Upper lobe of right lung (tissue), 1 donor: ENCODE measurements around the gene PSMA2. TPM values are rescaled to one million over a fixed set of nuclear protein-coding genes. Genes with fewer than 3 reads are reported as not detected.
A peak's percentile ranks its signal among the peaks of the same experiment; 100 is the strongest.

Source experiments
- ATAC-seq: fragments of 200-7000 bp; cut with Tn5 transposase; one replicate; pipeline ENCODE4 v1.9.1; 2020; ENCODE audit warnings: mild to moderate bottlenecking, moderate library complexity
- DNase-seq: peaks from one replicate; pipeline ENCODE4 v3.0.0-alpha.2; 2020
- H3K27ac ChIP-seq: fragments of 200-600 bp; one replicate; pipeline ENCODE4 v1.8.0; 2022
- H3K27me3 ChIP-seq: fragments of 200-600 bp; one replicate; pipeline ENCODE4 v1.8.0; 2022; ENCODE audit warnings: mild to moderate bottlenecking
- H3K36me3 ChIP-seq: fragments of 200-600 bp; one replicate; pipeline ENCODE4 v1.8.0; 2022
- H3K4me1 ChIP-seq: fragments of 200-600 bp; one replicate; pipeline ENCODE4 v1.8.0; 2022
- H3K4me3 ChIP-seq: fragments of 200-600 bp; one replicate; pipeline ENCODE4 v1.8.0; 2022; ENCODE audit warnings: mild to moderate bottlenecking
- H3K9me3 ChIP-seq: fragments of 200-600 bp; one replicate; pipeline ENCODE4 v1.8.0; 2022
- CTCF ChIP-seq: fragments of 200-600 bp; IDR thresholded peaks from one replicate; pipeline ENCODE4 v1.8.0; 2022; ENCODE audit warnings: antibody characterized with exemption
- intact Hi-C: fragments of 100-400 bp; cut with DNase I; formaldehyde crosslinking; loops from one replicate; pipeline ENCODE4 v1.11.0; 2022
- long read RNA-seq: library from polyadenylated mRNA; unstranded; transcript quantifications from one replicate; pipeline ENCODE4 v2.0.0, GENCODE V29; 2021
- total RNA-seq: library from RNA; stranded (reverse); fragmentation: NEBNext Ultra II Directional; extraction: Animal tissue kit (Norgen Biotek cat#: 25700); gene quantifications from one replicate; pipeline ENCODE4 v1.2.1, GENCODE V29; 2021
- donor health status: DM: no; HTN: yes; CAD: no; lungs with severe emphysema.

The PSMA2 gene
- 55.1 TPM for total RNA-seq
- long read RNA-seq, transcript PSMA2-201 (8 exons, 1,487 nt) = major isoform, 143 of 145 reads
- long read RNA-seq, partial matches to known transcripts = 0 of 145 reads
- long read RNA-seq, other reads (novel, unspliced or antisense) = 0 of 145 reads

GRCh38 chr7:42931834-42932651 lies at the start of gene PSMA2, which contains the start of gene MRPL32:
Gene PSMA2 (minus strand): TSS chr7:42932174. CDS start chr7:42932158, 16 bp downstream.
Gene MRPL32 (plus strand): TSS chr7:42932376. CDS start chr7:42932387, 11 bp downstream.
- Histone ChIP-seq H3K27me3 (no peaks in the 10 kb centered on the region), H3K27ac (peak within 1 kb of the TSS; percentile 85), H3K4me3 (peak within 1 kb of the TSS; percentile 92), H3K9me3 (no peaks in the 10 kb centered on the region), H3K4me1 (peaks cover 36% of the 10 kb centered on the region), H3K36me3 (peaks cover 24% of the 10 kb centered on the region)
- intact Hi-C loops = no loop called here
- TF ChIP-seq CTCF = no peak
- peak; percentile 100 for ATAC-seq
- peak; percentile 96 for DNase-seq

- Histone ChIP-seq H3K27me3 (no peaks in the 10 kb centered on the region), H3K4me1 (no peaks in the 10 kb centered on the region), H3K4me3 (no peak overlapping the region), H3K27ac (no peak overlapping the region), H3K36me3 (no peaks in the 10 kb centered on the region), H3K9me3 (no peaks in the 10 kb centered on the region)
- no peak for TF ChIP-seq CTCF
- ATAC-seq (peak; percentile 55), DNase-seq (no peak)
- intact Hi-C loops = no loop called here
These were observed 49.6 kb upstream of the PSMA2 start for GRCh38 chr7:42981601-42982000.

GRCh38 chr7:42980514-42980913 lies 48.5 kb upstream of the PSMA2 start:
- Histone ChIP-seq H3K9me3 (no peaks in the 10 kb centered on the region), H3K4me3 (no peak overlapping the region), H3K36me3 (no peaks in the 10 kb centered on the region), H3K27me3 (no peaks in the 10 kb centered on the region), H3K27ac (no peak overlapping the region), H3K4me1 (no peaks in the 10 kb centered on the region)
- DNase-seq (no peak), ATAC-seq (no peak)
- TF ChIP-seq CTCF = no peak
- intact Hi-C loops = no loop called here

- Histone ChIP-seq H3K4me1 (no peaks in the 10 kb centered on the region), H3K36me3 (no peaks in the 10 kb centered on the region), H3K4me3 (no peak overlapping the region), H3K27ac (no peak overlapping the region), H3K9me3 (no peaks in the 10 kb centered on the region), H3K27me3 (no peaks in the 10 kb centered on the region)
- intact Hi-C loops = no loop called here
- DNase-seq (no peak), ATAC-seq (no peak)
- TF ChIP-seq CTCF = no peak
These were observed 48.1 kb upstream of the PSMA2 start for GRCh38 chr7:42980084-42980483.

GRCh38 chr7:42978496-42978895 lies 46.5 kb upstream of the PSMA2 start:
- intact Hi-C loops = no loop called here
- H3K9me3 ChIP-seq = no peaks in the 10 kb centered on the region
- ATAC-seq = no peak

More at GRCh38 chr7:42978496-42978895, 46.5 kb upstream of the PSMA2 start:
- DNase-seq = no peak
- Histone ChIP-seq H3K4me3 (no peak overlapping the region), H3K36me3 (no peaks in the 10 kb centered on the region), H3K4me1 (no peaks in the 10 kb centered on the region), H3K27me3 (no peaks in the 10 kb centered on the region), H3K27ac (no peak overlapping the region)
- TF ChIP-seq CTCF = no peak
